ENCODE data around the gene B4GALNT2.

B4GALNT2 gene

DNA sequence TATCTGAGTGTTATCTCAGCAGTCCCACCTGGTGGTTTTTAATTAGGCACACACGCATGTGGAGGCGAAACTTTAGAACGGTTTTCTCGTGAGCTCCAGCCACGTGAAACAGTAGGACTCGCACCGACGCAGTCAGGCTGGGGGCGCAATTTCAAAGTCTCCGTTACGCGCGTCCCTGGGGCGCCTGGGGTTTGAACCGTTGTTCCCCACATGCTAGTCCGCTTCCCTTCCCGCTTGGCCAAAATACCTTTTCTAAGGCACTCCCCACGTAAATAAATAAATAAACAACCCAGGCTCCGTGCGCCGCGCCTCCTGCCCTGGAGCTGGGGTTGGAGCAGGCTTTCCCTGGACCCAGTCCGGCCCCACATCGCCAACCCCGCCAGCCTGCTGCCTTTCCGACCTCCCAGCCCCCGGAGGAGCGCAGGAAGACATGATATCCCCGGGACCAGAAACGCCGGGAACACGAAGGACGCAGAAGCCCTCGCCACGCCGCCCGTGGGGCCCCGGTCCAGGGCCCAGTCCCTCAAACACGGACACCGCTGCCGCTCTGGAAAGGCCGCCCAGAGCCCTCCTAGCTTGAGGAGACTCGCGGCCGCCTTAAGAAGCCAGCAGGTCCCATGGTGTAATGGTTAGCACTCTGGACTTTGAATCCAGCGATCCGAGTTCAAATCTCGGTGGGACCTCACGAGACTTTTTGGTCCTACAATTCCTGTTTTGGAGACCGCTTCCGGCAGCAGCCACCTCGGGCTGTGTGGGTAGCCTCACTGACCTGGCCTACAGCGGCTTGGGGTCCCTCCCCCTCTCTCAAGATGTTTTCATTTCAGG is 59.6 kb downstream of the B4GALNT2 start:
- TF ChIP-seq, protein P1, sequence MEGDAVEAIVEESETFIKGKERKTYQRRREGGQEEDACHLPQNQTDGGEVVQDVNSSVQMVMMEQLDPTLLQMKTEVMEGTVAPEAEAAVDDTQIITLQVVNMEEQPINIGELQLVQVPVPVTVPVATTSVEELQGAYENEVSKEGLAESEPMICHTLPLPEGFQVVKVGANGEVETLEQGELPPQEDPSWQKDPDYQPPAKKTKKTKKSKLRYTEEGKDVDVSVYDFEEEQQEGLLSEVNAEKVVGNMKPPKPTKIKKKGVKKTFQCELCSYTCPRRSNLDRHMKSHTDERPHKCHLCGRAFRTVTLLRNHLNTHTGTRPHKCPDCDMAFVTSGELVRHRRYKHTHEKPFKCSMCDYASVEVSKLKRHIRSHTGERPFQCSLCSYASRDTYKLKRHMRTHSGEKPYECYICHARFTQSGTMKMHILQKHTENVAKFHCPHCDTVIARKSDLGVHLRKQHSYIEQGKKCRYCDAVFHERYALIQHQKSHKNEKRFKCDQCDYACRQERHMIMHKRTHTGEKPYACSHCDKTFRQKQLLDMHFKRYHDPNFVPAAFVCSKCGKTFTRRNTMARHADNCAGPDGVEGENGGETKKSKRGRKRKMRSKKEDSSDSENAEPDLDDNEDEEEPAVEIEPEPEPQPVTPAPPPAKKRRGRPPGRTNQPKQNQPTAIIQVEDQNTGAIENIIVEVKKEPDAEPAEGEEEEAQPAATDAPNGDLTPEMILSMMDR (IDR thresholded peaks at IDR 0.05; ENCODE audit: low read depth, low read length, missing control alignments), result peak; percentile 36
- in situ Hi-C loops (cut with HindIII; ENCODE audit: low pct_ligation_motif_present, low sequenced_read_pairs), result no loop called here
- Histone ChIP-seq H3K27ac (peak overlapping the region; percentile 83), H3K27me3 (replicated peaks) (no peaks in the 10 kb centered on the region), H3K36me3 (replicated peaks) (no peaks in the 10 kb centered on the region), H3K4me3 (ENCODE audit: low read depth, low read length) (peak overlapping the region; percentile 80)
- DNase-seq, result peak; percentile 82

GRCh38 chr17:49193513-49194296 is 61.1 kb downstream of the B4GALNT2 start:
- no peaks in the 10 kb centered on the region for H3K27me3 ChIP-seq (replicated peaks)
- in situ Hi-C loops (cut with HindIII; ENCODE audit: low pct_ligation_motif_present, low sequenced_read_pairs), result no loop called here
- TF ChIP-seq, protein P1 (IDR thresholded peaks at IDR 0.05; ENCODE audit: low read depth, low read length, missing control alignments), result peak; percentile 0
- H3K36me3 ChIP-seq (replicated peaks), result no peaks in the 10 kb centered on the region
- peak; percentile 69 for DNase-seq
- H3K4me3 ChIP-seq (ENCODE audit: low read depth, low read length), result peak overlapping the region; percentile 80
- H3K27ac ChIP-seq, result peak overlapping the region; percentile 11

DNA sequence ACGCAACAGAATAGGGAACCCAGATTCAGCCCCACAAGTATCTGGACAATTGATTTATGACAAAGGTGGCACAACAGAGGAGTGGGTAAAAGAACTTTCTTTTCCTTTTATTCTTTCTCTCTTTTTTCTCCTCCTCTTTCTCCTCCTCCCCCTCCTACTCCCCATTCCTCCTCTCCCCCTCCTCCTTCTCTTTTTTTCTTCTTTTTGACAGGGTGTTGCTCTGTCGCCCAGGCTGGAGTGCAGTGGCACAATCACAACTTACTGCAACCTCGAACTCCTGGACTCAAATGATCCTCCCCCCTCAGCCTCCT is 61.7 kb downstream of the B4GALNT2 start:
- no peaks in the 10 kb centered on the region for H3K27me3 ChIP-seq (replicated peaks)
- DNase-seq, result no peak
- H3K4me3 ChIP-seq (ENCODE audit: low read depth, low read length), result no peak overlapping the region
- H3K36me3 ChIP-seq (replicated peaks), result no peaks in the 10 kb centered on the region
- TF ChIP-seq, protein P1 (IDR thresholded peaks at IDR 0.05; ENCODE audit: low read depth, low read length, missing control alignments), result no peak
- H3K27ac ChIP-seq, result no peak overlapping the region
- in situ Hi-C loops (cut with HindIII; ENCODE audit: low pct_ligation_motif_present, low sequenced_read_pairs), result no loop called here

- TF ChIP-seq, protein P1 (IDR thresholded peaks at IDR 0.05; ENCODE audit: low read depth, low read length, missing control alignments), result no peak
- no peak for DNase-seq
- no peaks in the 10 kb centered on the region for H3K36me3 ChIP-seq (replicated peaks)
- no peak overlapping the region for H3K27ac ChIP-seq
- in situ Hi-C loops (cut with HindIII; ENCODE audit: low pct_ligation_motif_present, low sequenced_read_pairs), result no loop called here
- no peaks in the 10 kb centered on the region for H3K27me3 ChIP-seq (replicated peaks)
- H3K4me3 ChIP-seq (ENCODE audit: low read depth, low read length), result no peak overlapping the region
Measured at GRCh38 chr17:49195751-49196150, 63.2 kb downstream of the B4GALNT2 start.

DNA sequence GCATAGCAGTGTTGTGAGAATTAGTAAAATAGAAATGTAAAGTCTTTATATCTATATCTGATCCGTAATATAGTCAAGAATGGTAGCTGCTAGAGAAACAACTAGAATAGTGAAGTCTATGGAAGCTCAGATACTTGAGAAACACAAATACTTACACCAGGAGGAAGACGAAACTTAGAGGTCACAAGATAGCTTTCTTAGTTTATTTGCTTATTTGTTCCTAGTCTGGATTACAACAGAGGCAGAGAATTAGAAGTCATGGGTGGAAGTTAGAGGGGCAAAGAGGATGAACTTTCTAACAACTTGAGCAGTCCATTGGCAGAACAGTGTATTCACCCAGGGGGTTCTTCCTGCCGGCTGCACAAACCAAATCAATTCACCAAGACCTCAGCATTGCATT is 64.0 kb downstream of the B4GALNT2 start:
- Histone ChIP-seq H3K4me3 (ENCODE audit: low read depth, low read length) (no peak overlapping the region), H3K36me3 (replicated peaks) (no peaks in the 10 kb centered on the region), H3K27ac (no peak overlapping the region), H3K27me3 (replicated peaks) (no peaks in the 10 kb centered on the region)
- in situ Hi-C loops (cut with HindIII; ENCODE audit: low pct_ligation_motif_present, low sequenced_read_pairs), result no loop called here
- DNase-seq, result no peak
- TF ChIP-seq, protein P1 (IDR thresholded peaks at IDR 0.05; ENCODE audit: low read depth, low read length, missing control alignments), result no peak

All from brain microvascular endothelial cell (primary cell).